Posterior cingulate gyrus (tissue), 11 donors: Measurements from ENCODE around the gene ACSM2A.
"Not testable (repeated sequence)": the region's sequence is repeated elsewhere in the genome, so short reads cannot be mapped to it uniquely, and the experiment has no call there.

ENCODE experiments used
- DNase-seq, 10 donors: peaks; one replicate each; pipeline versions ENCODE4 v3.0.0 to v3.0.0-alpha.2; 2020 to 2021; ENCODE audit warnings: mixed read lengths in 3 of 10
- intact Hi-C: fragments of 100-400 bp; cut with DNase I; formaldehyde crosslinking; loops from one replicate; pipeline ENCODE4 v1.15.1; 2023

ACSM2A gene

GRCh38 chr16:20451364-20451763 is at the start of gene ACSM2A:
TSS of gene ACSM2A (plus strand) at chr16:20451521. CDS start at chr16:20460115, 8,594 bp downstream.
- intact Hi-C loops, DNase-seq: not testable (repeated sequence)

- no peak for DNase-seq
- intact Hi-C loops, result no loop called here
These were observed 48.7 kb upstream of the ACSM2A start for GRCh38 chr16:20402651-20403050.

- intact Hi-C loops, result no loop called here
- DNase-seq, result no peak
These were observed 46.7 kb upstream of the ACSM2A start, which contains the start of gene PDILT for GRCh38 chr16:20404637-20405036. TSS of gene PDILT (minus strand) at chr16:20404737. CDS start at chr16:20399300, 5,437 bp downstream.

GRCh38 chr16:20409398-20410120 is 41.8 kb upstream of the ACSM2A start, which contains the start of gene ACSM5:
TSS of gene ACSM5 (plus strand) at chr16:20409534. CDS start at chr16:20411485, 1,951 bp downstream.
- peak in 9 of 10 donors; percentile 28 to 89 (median 53) for DNase-seq
- intact Hi-C loops, result no loop called here

- DNase-seq, result no peak
- intact Hi-C loops, result no loop called here
These were observed 41.1 kb upstream of the ACSM2A start for GRCh38 chr16:20410121-20410723.

GRCh38 chr16:20411055-20411454 is 40.3 kb upstream of the ACSM2A start:
- DNase-seq, result no peak
- intact Hi-C loops, result no loop called here

- DNase-seq, result no peak
- intact Hi-C loops, result no loop called here
These were observed 35.8 kb upstream of the ACSM2A start for GRCh38 chr16:20415541-20415940.

- DNase-seq, intact Hi-C loops: not testable (repeated sequence)
These were observed 32.2 kb upstream of the ACSM2A start for GRCh38 chr16:20419093-20419492.

- intact Hi-C loops, DNase-seq: not testable (repeated sequence)
These were observed 29.6 kb upstream of the ACSM2A start for GRCh38 chr16:20421748-20422147.

- intact Hi-C loops, result not testable (repeated sequence)
These were observed 27.6 kb upstream of the ACSM2A start for GRCh38 chr16:20423772-20424128.

GRCh38 chr16:20424129-20424866 is 27.0 kb upstream of the ACSM2A start:
- intact Hi-C loops, result no loop called here
- no peak for DNase-seq

More at GRCh38 chr16:20423772-20424128, 27.6 kb upstream of the ACSM2A start:
- DNase-seq, result not testable (repeated sequence)

GRCh38 chr16:20427401-20427797 is 23.9 kb upstream of the ACSM2A start:
- DNase-seq, intact Hi-C loops: not testable (repeated sequence)

GRCh38 chr16:20429499-20429898 is 21.8 kb upstream of the ACSM2A start:
- DNase-seq, intact Hi-C loops: not testable (repeated sequence)

GRCh38 chr16:20430480-20430879 is 20.8 kb upstream of the ACSM2A start:
- DNase-seq, intact Hi-C loops: not testable (repeated sequence)

- DNase-seq, result peak in 1 of 10 donors; percentile 43
- intact Hi-C loops, result no loop called here
These were observed 20.4 kb upstream of the ACSM2A start for GRCh38 chr16:20430948-20431347.

- intact Hi-C loops, DNase-seq: not testable (repeated sequence)
These were observed 12.4 kb upstream of the ACSM2A start for GRCh38 chr16:20438950-20439349.

- intact Hi-C loops, DNase-seq: not testable (repeated sequence)
These were observed 11.5 kb upstream of the ACSM2A start for GRCh38 chr16:20439820-20440231.

- intact Hi-C loops, result not testable (repeated sequence)
These were observed 10.6 kb upstream of the ACSM2A start for GRCh38 chr16:20440731-20441130.

GRCh38 chr16:20441191-20441590 is 10.1 kb upstream of the ACSM2A start:
- intact Hi-C loops, result no loop called here
- no peak for DNase-seq

More at GRCh38 chr16:20440731-20441130, 10.6 kb upstream of the ACSM2A start:
- DNase-seq, result not testable (repeated sequence)

GRCh38 chr16:20441859-20442258 is 9.5 kb upstream of the ACSM2A start:
- DNase-seq, intact Hi-C loops: not testable (repeated sequence)
